SU-DHL-6 (cell line): Measurements from ENCODE around the gene C1orf198.
"Not testable (repeated sequence)": the region's sequence is repeated elsewhere in the genome, so short reads cannot be mapped to it uniquely, and the experiment has no call there.

Experiments
- H2AFZ ChIP-seq: fragments of 200-600 bp; sonication (generic); 2 replicates; pipeline ENCODE4 v1.6.1; 2014; ENCODE audit warnings: low read depth, mild to moderate bottlenecking, moderate library complexity, mixed read lengths, antibody characterized with exemption, low read length; ENCODE audit not compliant: severe bottlenecking
- H3F3A ChIP-seq: fragments of 200-600 bp; shearing (Covaris generic); 2 replicates; pipeline ENCODE4 v1.6.0; 2016; ENCODE audit warnings: antibody characterized with exemption, mild to moderate bottlenecking; ENCODE audit not compliant: insufficient read depth
- H3K27ac ChIP-seq: fragments of 200-600 bp; sonication (generic); 2 replicates; pipeline ENCODE4 v1.5.1; 2016; ENCODE audit warnings: low read depth, mild to moderate bottlenecking, low read length, moderate library complexity, mixed read lengths
- H3K27me3 ChIP-seq: fragments of 200-600 bp; sonication (generic), shearing (Covaris generic); 2 replicates; pipeline ENCODE4 v1.6.0; 2014; ENCODE audit warnings: mild to moderate bottlenecking, low read length
- H3K36me3 ChIP-seq: fragments of 200-600 bp; sonication (generic); 2 replicates; pipeline ENCODE4 v1.6.1; 2014; ENCODE audit warnings: mild to moderate bottlenecking, low read length, mixed read lengths
- H3K4me2 ChIP-seq: fragments of 300-600, 200-600 bp; shearing (Covaris generic), sonication (generic); 2 replicates; pipeline ENCODE4 v1.6.0; 2014; ENCODE audit warnings: low read length, low read depth, mild to moderate bottlenecking; ENCODE audit not compliant: poor library complexity, severe bottlenecking
- H3K4me3 ChIP-seq: fragments of 200-600 bp; sonication (generic); 2 replicates; pipeline ENCODE4 v1.5.1; 2014; ENCODE audit warnings: antibody characterized with exemption, low read length, mild to moderate bottlenecking, mixed read lengths; ENCODE audit not compliant: insufficient read depth, poor library complexity, severe bottlenecking
- H3K79me2 ChIP-seq: fragments of 200-600 bp; sonication (generic); 2 replicates; pipeline ENCODE4 v1.6.1; 2014; ENCODE audit warnings: mild to moderate bottlenecking, low read length, moderate library complexity; ENCODE audit not compliant: insufficient read depth
- H3K9ac ChIP-seq: fragments of 200-600 bp; sonication (generic); 2 replicates; pipeline ENCODE4 v1.7.0; 2014; ENCODE audit warnings: mild to moderate bottlenecking, low read length
- H3K9me2 ChIP-seq: fragments of 200-600 bp; sonication (generic); replicated peaks from 2 replicates; pipeline ENCODE4 v1.6.1; 2014; ENCODE audit warnings: low read length; ENCODE audit not compliant: insufficient read depth
- H3K9me3 ChIP-seq: fragments of 200-600 bp; sonication (generic); 2 replicates; pipeline ENCODE4 v1.6.1; 2014; ENCODE audit warnings: low read length, mixed read lengths; ENCODE audit not compliant: insufficient read depth
- H4K20me1 ChIP-seq: fragments of 200-600 bp; sonication (generic); 2 replicates; pipeline ENCODE4 v1.6.1; 2014; ENCODE audit warnings: low read depth, mild to moderate bottlenecking, antibody characterized with exemption, low read length, moderate library complexity, mixed read lengths
- EZH2phosphoT487 ChIP-seq: fragments of 200-600 bp; sonication (generic), shearing (Covaris generic); conservative IDR thresholded peaks from 2 replicates; pipeline ENCODE4 v1.6.1; 2018; ENCODE audit warnings: mild to moderate bottlenecking, antibody characterized with exemption, low read length, moderate library complexity, mixed read lengths
- TF ChIP-seq, protein P1 (sequence below): fragments of 200-600 bp; sonication (generic); IDR thresholded peaks from one replicate; pipeline ENCODE4 v1.5.1; 2017; ENCODE audit warnings: antibody characterized with exemption, mild to moderate bottlenecking, low read length, moderate library complexity; ENCODE audit not compliant: insufficient read depth, poor library complexity, severe bottlenecking

C1orf198 gene

DNA sequence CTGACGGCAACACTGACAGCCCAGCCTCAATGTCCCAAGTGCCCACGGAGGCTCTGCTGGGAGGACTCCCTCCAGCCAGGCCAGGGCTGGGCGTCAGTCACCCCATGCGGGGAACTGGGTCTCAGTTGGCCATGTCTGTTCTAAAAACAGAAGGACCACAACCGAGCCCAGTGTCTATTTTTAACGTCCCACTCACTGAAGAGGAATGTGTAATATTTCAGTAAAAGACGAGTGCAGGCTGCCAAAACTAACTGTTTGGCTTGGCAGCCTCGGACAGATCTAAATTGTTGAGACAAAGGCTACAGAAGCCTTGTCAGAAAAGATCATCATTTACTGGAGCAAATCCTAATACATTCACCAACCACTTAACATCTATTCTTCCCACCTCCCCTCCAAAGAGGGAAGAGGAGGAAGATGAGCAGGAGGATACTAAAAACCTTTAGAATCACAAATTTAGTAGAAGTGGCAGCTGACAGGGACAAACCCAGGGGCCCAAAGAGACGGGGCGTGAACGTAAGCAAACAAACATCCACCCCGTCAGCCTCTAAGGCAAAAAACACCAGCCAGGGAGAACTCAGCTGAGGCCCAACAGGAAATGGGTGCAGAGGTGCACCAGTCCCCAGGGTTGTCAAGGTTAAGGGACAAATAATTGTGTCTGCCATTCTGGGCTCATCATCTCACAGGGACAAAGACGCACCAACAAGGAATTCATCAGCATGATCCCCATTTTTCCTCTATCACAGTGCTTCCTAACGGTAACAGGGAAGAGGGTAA lies 18.7 kb downstream of the C1orf198 start:
- Histone ChIP-seq H3K9me2 (no peaks in the 10 kb centered on the region), H3K4me3 (no peak overlapping the region), H3F3A (no peaks in the 10 kb centered on the region), H3K27ac (no peak overlapping the region), H3K36me3 (no peaks in the 10 kb centered on the region), H2AFZ (no peak overlapping the region), H3K9me3 (no peaks in the 10 kb centered on the region), H4K20me1 (no peaks in the 10 kb centered on the region), H3K27me3 (no peaks in the 10 kb centered on the region), H3K4me2 (no peak overlapping the region), H3K9ac (no peak overlapping the region), H3K79me2 (no peaks in the 10 kb centered on the region)
- TF ChIP-seq, protein P1, sequence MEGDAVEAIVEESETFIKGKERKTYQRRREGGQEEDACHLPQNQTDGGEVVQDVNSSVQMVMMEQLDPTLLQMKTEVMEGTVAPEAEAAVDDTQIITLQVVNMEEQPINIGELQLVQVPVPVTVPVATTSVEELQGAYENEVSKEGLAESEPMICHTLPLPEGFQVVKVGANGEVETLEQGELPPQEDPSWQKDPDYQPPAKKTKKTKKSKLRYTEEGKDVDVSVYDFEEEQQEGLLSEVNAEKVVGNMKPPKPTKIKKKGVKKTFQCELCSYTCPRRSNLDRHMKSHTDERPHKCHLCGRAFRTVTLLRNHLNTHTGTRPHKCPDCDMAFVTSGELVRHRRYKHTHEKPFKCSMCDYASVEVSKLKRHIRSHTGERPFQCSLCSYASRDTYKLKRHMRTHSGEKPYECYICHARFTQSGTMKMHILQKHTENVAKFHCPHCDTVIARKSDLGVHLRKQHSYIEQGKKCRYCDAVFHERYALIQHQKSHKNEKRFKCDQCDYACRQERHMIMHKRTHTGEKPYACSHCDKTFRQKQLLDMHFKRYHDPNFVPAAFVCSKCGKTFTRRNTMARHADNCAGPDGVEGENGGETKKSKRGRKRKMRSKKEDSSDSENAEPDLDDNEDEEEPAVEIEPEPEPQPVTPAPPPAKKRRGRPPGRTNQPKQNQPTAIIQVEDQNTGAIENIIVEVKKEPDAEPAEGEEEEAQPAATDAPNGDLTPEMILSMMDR: no peak
- no peak for TF ChIP-seq EZH2phosphoT487

DNA sequence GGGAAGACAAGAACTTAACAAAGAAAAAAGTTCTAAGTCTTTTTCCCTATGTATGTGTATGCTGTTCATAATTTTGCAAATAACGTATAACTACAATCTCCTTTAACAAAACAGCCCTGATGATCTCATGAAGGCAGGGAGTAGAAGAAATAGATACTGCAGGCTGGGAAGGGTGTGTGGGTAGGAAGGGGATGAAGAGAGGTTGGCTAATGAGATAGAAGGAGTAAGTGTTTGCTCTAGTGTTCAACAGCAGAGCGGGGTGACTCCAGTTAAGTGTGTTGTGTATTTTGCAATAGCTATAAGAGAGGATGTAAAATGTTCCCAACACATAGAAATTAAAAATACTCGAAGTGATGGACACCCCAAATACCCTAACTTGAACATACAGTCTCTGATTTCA lies 20.1 kb downstream of the C1orf198 start:
- Histone ChIP-seq H3K27me3 (no peaks in the 10 kb centered on the region), H3K4me2 (no peak overlapping the region), H3K9me2 (no peaks in the 10 kb centered on the region), H3K4me3 (no peak overlapping the region), H3K79me2 (no peaks in the 10 kb centered on the region), H3K36me3 (no peaks in the 10 kb centered on the region), H3K9me3 (no peaks in the 10 kb centered on the region), H3K27ac (no peak overlapping the region), H3F3A (no peaks in the 10 kb centered on the region), H3K9ac (no peak overlapping the region), H2AFZ (no peak overlapping the region), H4K20me1 (no peaks in the 10 kb centered on the region)
- no peak for TF ChIP-seq EZH2phosphoT487
- TF ChIP-seq, protein P1: no peak

DNA sequence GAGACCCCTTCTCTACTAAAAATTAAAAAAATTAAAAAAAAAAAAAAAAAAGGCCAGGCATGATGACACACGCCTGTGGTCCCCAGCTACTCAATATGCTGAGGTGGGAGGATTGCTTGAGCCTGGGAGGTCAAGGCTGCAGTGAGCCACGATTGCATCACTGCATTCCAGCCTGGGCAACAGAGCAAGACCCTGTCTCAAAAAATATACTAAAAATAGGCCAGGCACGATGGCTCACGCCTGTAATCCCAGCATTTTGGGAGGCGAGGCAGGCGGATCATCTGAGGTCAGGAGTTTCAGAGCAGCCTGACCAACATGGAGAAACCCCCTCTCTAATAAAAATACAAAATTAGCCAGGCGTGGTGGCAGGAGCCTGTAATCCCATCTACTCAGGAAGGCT lies 23.1 kb downstream of the C1orf198 start:
- H4K20me1 ChIP-seq, H3K79me2 ChIP-seq, H3K27ac ChIP-seq: not testable (repeated sequence)

DNA sequence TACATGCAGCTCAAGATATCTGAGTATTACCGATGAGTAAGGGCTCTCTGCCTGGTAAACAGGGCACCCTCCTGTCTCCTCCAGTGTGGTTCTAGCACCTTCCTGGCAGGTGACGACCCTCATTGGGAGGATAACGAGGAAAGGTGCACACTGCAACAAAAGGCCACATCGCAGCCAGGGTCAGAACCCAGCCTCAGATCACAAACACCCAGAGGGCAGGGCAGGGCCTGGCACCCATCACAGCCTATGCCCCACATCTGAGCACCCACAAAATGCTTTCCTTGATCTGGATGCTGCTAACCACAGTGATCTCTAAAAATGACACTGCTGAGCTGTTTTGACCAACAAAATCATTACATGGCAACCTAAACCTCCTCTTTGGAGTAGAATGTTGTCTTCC lies 23.8 kb downstream of the C1orf198 start:
- Histone ChIP-seq H3K9ac (no peak overlapping the region), H3K4me2 (no peak overlapping the region), H3K9me2 (no peaks in the 10 kb centered on the region), H4K20me1 (no peaks in the 10 kb centered on the region), H3F3A (no peaks in the 10 kb centered on the region), H3K9me3 (no peaks in the 10 kb centered on the region), H3K36me3 (no peaks in the 10 kb centered on the region), H3K27ac (no peak overlapping the region), H3K79me2 (no peaks in the 10 kb centered on the region), H3K4me3 (no peak overlapping the region), H3K27me3 (no peaks in the 10 kb centered on the region), H2AFZ (no peak overlapping the region)
- no peak for TF ChIP-seq EZH2phosphoT487

More for the DNA sequence above, 23.1 kb downstream of the C1orf198 start:
- H3K9ac ChIP-seq, H3K9me2 ChIP-seq, H2AFZ ChIP-seq, H3K27me3 ChIP-seq, H3K4me3 ChIP-seq, H3K4me2 ChIP-seq, H3K36me3 ChIP-seq, H3F3A ChIP-seq, H3K9me3 ChIP-seq: not testable (repeated sequence)
